ENCODE measurements around the gene BPIFB3.
"Not testable (repeated sequence)": the region's sequence is repeated elsewhere in the genome, so short reads cannot be mapped to it uniquely, and the experiment has no call there.

BPIFB3 gene

DNA sequence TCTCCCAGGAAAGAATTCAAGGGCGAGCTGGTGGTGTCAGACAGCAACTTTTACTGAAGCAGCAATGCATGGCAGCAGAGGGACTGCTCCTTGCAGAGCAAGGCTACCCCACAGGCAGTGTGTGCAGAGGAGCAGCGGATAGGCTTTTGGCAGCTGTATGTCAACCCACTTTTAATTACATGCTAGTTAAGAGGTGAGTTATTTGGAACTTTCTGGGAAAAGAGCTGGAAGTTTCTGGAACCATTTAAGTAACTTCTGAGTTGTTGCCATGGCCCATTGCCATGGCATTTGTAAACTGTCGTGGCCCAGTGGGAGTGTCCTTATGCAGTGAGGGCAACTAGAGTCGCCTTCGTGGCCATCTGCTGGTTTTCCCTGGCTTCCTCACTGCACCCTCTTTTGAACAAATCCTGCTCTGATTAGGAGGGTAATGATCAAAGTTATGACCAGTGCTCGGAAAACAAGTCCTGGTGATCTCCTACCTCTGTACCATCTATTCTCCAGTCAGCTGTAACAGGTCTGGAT, 59.7 kb downstream of the BPIFB3 start:
- H3K4me3 ChIP-seq (ENCODE audit: low read length), result no peak overlapping the region
- no peak for TF ChIP-seq ZNF274 (IDR thresholded peaks at IDR 0.05; ENCODE audit: low read depth, low read length)

- H3K4me3 ChIP-seq (ENCODE audit: low read length), result not testable (repeated sequence)
Observed at GRCh38 chr20:33115501-33115900, 61.8 kb downstream of the BPIFB3 start.

GRCh38 chr20:33119725-33120720, 66.3 kb downstream of the BPIFB3 start:
- no peak overlapping the region for H3K4me3 ChIP-seq (ENCODE audit: low read length)
- no peak for TF ChIP-seq ZNF274 (IDR thresholded peaks at IDR 0.05; ENCODE audit: low read depth, low read length)

- H3K4me3 ChIP-seq (ENCODE audit: low read length), result no peak overlapping the region
- no peak for TF ChIP-seq ZNF274 (IDR thresholded peaks at IDR 0.05; ENCODE audit: low read depth, low read length)
Observed at GRCh38 chr20:33120934-33121333, 67.2 kb downstream of the BPIFB3 start.

GRCh38 chr20:33122297-33122696, 68.6 kb downstream of the BPIFB3 start:
- not testable (repeated sequence) for H3K4me3 ChIP-seq (ENCODE audit: low read length)
